ENCODE results near the gene PAM16. TPM values are rescaled to one million over a fixed set of nuclear protein-coding genes. Genes with fewer than 3 reads are reported as not detected.

PAM16 gene
- total RNA-seq, 2 donors from 2014 or later, result 57.7 to 66.2 TPM

- Mint-ChIP-seq H3K36me3 (ENCODE audit: low read depth) (no peaks in the 10 kb centered on the region), H3K9me3 (no peaks in the 10 kb centered on the region), H3K4me1 (peaks cover 8% of the 10 kb centered on the region), H3K27ac (no peak overlapping the region), H3K4me3 (peak overlapping the region; percentile 57), H3K27me3 (ENCODE audit: insufficient read depth) (peaks cover 25% of the 10 kb centered on the region)
- TF ChIP-seq CTCF (conservative IDR thresholded peaks at IDR 0.05), result no peak
- peak; percentile 78 for DNase-seq
- Histone ChIP-seq H3K4me3 (ENCODE audit: low read length) (peak overlapping the region; percentile 80), H3K9me3 (ENCODE audit: control insufficient read depth, low read length) (no peaks in the 10 kb centered on the region), H3K27me3 (ENCODE audit: control insufficient read depth, insufficient read depth, low read length, poor library complexity, severe bottlenecking) (peaks cover 21% of the 10 kb centered on the region), H3K27ac (ENCODE audit: low read depth, low read length) (no peak overlapping the region), H3K36me3 (ENCODE audit: control insufficient read depth, insufficient read depth, low read length) (no peaks in the 10 kb centered on the region), H3K9ac (ENCODE audit: extremely low read depth, low read length, poor library complexity, severe bottlenecking) (peak overlapping the region; percentile 25), H3K4me1 (ENCODE audit: control insufficient read depth, insufficient read depth, low read length) (peaks cover 17% of the 10 kb centered on the region)
- WGBS, 2 experiments (ENCODE audit: insufficient coverage in 1 of 2, insufficient read length in 1 of 2), result 1 to 2% methylated on average over 12 to 71 of the region's 93 CpGs
These were observed 34.8 kb downstream of the PAM16 start for GRCh38 chr16:4316108-4316863.

- 1% methylated on average over 25 to 63 of the region's 115 CpGs for WGBS, 2 experiments (ENCODE audit: insufficient coverage in 1 of 2, insufficient read length in 1 of 2)
- peaks cover 21% of the 10 kb centered on the region for H3K27me3 ChIP-seq (ENCODE audit: control insufficient read depth, insufficient read depth, low read length, poor library complexity, severe bottlenecking)
- peak within 1 kb of the TSS; percentile 80 for H3K4me3 ChIP-seq (ENCODE audit: low read length)
- peak within 1 kb of the TSS; percentile 41 for H3K27ac ChIP-seq (ENCODE audit: low read depth, low read length)
- peaks cover 17% of the 10 kb centered on the region for H3K4me1 ChIP-seq (ENCODE audit: control insufficient read depth, insufficient read depth, low read length)
- Mint-ChIP-seq H3K27ac (no peak within 1 kb of the TSS), H3K27me3 (ENCODE audit: insufficient read depth) (peaks cover 25% of the 10 kb centered on the region), H3K9me3 (no peaks in the 10 kb centered on the region), H3K4me1 (peaks cover 8% of the 10 kb centered on the region), H3K36me3 (ENCODE audit: low read depth) (no peaks in the 10 kb centered on the region), H3K4me3 (peak within 1 kb of the TSS; percentile 62)
- H3K9ac ChIP-seq (ENCODE audit: extremely low read depth, low read length, poor library complexity, severe bottlenecking), result peak within 1 kb of the TSS; percentile 25
- peak; percentile 90 for DNase-seq
- H3K36me3 ChIP-seq (ENCODE audit: control insufficient read depth, insufficient read depth, low read length), result no peaks in the 10 kb centered on the region
- TF ChIP-seq CTCF (conservative IDR thresholded peaks at IDR 0.05), result no peak
- H3K9me3 ChIP-seq (ENCODE audit: control insufficient read depth, low read length), result no peaks in the 10 kb centered on the region
These were observed 35.7 kb downstream of the PAM16 start, which contains the start of gene GLIS2 for GRCh38 chr16:4315186-4316107. Gene GLIS2, plus strand, starts transcription at chr16:4316067. Its CDS starts 16,214 bp downstream, at chr16:4332281.

GRCh38 chr16:4314532-4315185 is 36.5 kb downstream of the PAM16 start:
- H3K27me3 Mint-ChIP-seq (ENCODE audit: insufficient read depth), result peaks cover 25% of the 10 kb centered on the region
- DNase-seq, result peak; percentile 78
- 7% methylated on average over 26 to 33 of the region's 33 CpGs for WGBS, 2 experiments (ENCODE audit: insufficient coverage in 1 of 2, insufficient read length in 1 of 2)
- peak overlapping the region; percentile 35 for H3K27ac Mint-ChIP-seq
- H3K27ac ChIP-seq (ENCODE audit: low read depth, low read length), result peak overlapping the region; percentile 41
- no peaks in the 10 kb centered on the region for H3K36me3 ChIP-seq (ENCODE audit: control insufficient read depth, insufficient read depth, low read length)
- H3K4me3 Mint-ChIP-seq, result peak overlapping the region; percentile 62
- H3K4me1 Mint-ChIP-seq, result peaks cover 11% of the 10 kb centered on the region
- peak overlapping the region; percentile 73 for H3K4me3 ChIP-seq (ENCODE audit: low read length)
- H3K27me3 ChIP-seq (ENCODE audit: control insufficient read depth, insufficient read depth, low read length, poor library complexity, severe bottlenecking), result peaks cover 21% of the 10 kb centered on the region
- H3K9me3 Mint-ChIP-seq, result no peaks in the 10 kb centered on the region
- peak overlapping the region; percentile 20 for H3K9ac ChIP-seq (ENCODE audit: extremely low read depth, low read length, poor library complexity, severe bottlenecking)
- peaks cover 17% of the 10 kb centered on the region for H3K4me1 ChIP-seq (ENCODE audit: control insufficient read depth, insufficient read depth, low read length)
- H3K36me3 Mint-ChIP-seq (ENCODE audit: low read depth), result no peaks in the 10 kb centered on the region
- no peak for TF ChIP-seq CTCF (conservative IDR thresholded peaks at IDR 0.05)
- H3K9me3 ChIP-seq (ENCODE audit: control insufficient read depth, low read length), result no peaks in the 10 kb centered on the region

Data from endodermal cell (in vitro differentiated cells).